GM19468 (cell line): ENCODE measurements around the gene SALL4.
"Not testable (repeated sequence)": the region's sequence is repeated elsewhere in the genome, so short reads cannot be mapped to it uniquely, and the experiment has no call there.

Experiments
- ATAC-seq: cut with Tn5 transposase; IDR thresholded peaks from one replicate; pipeline ENCODE4 v1.9.1; 2021; ENCODE audit warnings: mild to moderate bottlenecking, moderate library complexity, moderate number of reproducible peaks; ENCODE audit not compliant: unreplicated experiment; ENCODE audit errors: extremely low read depth

The SALL4 gene

DNA sequence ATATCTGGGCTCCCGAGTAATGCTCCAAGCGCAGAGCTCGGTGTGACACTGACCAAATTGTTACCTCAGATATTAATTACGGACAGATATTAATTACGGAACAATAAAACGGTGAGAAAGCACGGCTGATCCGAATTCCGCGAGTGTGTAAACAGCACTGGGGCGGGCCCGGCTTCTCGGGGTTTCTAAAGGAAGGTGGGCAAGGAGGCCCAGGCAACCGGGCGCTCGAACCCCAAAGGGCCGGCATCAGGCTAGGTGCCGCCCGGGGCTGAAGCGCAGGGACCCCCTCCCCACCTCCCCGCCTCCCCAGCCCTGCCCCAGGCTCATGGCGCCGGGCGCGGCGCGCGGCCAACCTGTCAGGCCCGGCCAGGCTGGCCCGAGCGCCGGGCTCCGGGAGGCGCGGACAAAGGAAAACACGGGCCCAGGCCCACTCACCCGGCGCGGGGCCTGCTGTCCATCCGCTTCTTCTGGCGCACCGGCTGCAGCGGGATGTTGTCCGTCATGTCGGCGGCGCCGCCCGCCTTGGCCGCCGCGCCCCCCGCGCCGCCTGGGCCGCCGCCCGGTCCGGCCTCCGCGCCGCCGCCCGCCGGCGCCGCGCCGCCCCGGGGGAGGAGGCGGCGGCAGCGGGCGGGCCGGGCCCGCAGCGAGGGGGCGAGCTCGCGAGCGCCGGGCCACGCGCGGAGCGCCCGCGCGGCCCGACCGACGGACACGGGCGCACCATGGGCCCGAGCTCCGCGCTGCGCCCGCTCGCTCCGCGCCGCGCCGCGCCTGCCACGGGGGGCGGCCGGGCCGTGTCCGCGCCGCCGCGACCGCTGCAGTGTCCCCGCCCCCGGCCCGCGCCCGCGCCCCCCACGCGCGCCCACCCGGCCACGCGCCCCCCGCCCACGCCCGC lies 34.2 kb downstream of the SALL4 start, which contains the start of gene ATP9A:
Gene ATP9A (minus strand): TSS at position 524 of the 892 bp plus-strand sequence. CDS start 21 bp downstream, at position 503.
- no peak for ATAC-seq

DNA sequence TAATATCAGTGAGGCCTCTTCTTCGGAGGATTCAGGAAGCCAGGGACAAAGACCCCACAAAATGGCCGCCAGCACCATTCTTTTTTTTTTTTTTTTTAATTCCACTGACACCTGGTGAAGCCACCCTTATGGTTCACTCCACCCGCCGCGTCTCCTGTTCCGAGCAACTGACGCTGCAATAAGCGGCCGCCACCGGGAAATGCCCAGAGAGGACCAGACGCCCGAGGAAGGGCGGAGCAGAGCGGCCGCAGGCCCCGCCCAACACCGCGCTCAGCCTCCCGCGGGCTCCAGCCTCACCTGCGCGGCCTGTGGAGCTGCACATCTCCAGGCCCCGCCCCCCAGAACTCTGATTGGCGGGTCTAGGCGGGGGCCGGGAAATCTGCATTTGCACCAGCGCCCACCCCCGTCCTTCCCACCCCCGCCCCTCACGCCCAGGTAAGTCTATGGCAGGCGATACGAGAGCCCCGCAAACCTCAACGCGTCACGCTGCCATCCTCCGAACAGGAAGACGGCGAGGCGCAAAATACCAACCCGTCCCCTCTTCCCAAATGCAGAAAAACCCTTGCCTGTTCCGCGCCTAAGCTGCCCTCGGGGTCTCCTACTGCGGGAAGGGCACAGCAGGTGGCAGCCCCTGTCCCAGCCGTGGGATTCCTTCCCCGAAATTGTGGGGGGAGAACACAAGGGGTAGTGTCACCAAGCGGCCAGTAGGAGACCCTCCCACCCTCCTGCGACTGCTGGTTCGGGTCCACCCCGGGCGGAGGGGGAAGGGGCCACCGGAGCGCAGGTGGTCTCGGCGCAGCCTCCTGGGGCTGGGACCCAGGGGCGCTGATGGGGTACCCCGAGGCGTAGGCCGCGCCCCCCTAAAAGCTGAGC lies 35.1 kb downstream of the SALL4 start:
- no peak for ATAC-seq

DNA sequence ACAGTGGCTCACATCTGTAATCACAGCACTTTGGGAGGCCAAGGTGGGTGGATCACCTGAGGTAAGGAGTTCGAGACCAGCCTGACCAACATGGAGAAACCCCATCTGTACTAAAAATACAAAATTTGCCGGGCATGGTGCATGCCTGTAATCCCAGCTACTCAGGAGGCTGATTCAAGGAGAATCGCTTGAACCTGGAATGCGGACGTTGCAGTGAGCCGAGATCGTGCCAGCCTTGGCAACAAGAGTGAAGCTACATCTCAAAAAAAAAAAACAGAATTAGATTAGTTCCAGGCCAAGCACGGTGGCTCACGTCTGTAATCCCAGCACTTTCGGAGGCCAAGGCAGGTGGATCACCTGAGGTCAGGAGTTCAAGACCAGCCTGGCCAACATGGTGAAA lies 36.9 kb downstream of the SALL4 start:
- ATAC-seq = not testable (repeated sequence)

DNA sequence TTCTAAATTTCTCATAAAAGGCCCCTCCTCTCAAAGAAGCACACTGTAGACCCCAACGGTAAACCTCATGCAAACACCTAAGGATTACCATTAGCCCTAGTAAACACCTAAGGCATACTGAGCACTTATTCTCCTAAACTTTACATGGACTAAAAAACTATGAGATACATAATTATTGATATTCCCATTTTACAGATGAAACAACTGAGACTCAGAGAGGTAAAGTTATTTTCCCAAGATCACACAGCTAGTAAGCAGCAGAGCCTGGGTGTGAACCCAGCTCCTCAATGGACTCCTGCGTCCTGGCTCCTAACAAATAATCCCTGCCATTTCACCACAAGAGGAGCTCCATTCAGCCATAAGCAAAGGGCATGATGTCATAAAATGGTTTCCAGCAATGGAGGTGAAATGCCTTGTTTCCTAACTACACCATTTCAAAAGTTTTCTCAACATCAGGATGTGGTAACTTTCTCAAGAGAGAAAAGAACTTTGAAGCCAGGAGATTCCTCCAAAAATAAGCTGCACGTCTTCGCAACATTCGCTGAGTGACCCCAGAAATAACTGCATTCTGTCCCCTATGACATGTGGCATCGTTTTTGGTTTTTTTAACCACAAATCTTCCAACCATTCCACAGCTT lies 38.2 kb downstream of the SALL4 start:
- ATAC-seq = no peak

DNA sequence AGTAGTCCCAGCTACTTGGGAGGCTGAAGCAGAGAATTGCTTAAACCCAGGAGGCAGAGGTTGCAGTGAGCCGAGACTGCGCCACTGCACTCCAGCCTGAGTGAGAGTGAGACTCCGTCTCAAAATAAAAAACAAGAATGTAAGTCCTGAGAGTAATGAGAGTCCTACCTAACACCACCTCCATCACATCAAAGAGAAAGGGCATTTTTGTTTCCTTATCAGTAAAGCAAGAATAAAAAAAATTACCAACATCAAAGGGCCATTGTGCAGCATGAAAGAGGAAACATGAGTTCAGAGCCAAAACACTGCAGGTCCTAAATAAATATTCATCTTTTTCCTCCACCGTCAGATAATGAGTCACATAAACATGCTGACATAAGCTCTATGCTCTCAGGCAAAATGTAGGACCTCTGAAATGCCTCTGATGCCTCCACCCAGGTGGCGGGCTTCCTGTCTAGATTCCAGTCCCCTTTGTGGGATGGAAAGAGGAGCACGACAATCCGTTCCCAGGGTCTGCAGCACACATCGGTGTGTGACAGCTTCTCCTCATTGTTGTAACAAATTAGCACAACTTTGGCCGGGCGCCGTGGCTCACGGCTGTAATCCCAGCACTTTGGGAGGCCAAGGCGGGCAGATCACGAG lies 41.3 kb downstream of the SALL4 start:
- ATAC-seq = no peak

DNA sequence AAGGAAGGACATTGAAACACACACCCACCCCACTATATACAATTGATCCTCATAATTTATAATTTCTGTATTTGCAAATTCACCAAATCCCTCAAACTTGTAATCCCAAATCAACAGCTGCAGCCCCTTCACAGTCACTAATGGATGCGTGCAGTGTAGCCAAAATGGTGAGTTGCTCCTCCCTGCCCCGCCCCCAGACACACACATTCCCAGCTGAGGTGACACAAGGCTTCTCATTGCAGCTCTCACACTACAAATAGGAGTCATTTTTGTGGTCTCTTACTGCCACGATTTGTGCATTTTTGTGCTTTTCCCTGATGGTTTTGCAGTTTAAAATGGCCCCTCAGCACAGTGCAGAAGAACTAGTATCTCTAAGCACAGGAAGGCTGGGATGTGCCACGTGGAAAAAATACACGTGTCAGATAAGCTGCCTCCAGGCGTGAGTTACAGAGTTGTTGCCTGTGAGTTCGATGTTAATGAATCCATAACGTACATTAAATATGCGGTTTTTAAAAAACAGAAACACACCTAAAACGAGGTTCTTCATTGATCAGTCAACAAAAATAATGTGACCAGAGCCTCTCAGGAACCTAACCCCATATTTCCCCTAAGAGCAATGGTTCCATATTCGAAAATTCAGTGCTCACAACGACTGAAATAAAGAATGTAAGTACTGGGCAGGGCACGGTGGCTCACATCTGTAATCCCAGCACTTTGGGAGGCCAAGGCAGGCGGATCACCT lies 42.4 kb downstream of the SALL4 start:
- ATAC-seq = no peak

DNA sequence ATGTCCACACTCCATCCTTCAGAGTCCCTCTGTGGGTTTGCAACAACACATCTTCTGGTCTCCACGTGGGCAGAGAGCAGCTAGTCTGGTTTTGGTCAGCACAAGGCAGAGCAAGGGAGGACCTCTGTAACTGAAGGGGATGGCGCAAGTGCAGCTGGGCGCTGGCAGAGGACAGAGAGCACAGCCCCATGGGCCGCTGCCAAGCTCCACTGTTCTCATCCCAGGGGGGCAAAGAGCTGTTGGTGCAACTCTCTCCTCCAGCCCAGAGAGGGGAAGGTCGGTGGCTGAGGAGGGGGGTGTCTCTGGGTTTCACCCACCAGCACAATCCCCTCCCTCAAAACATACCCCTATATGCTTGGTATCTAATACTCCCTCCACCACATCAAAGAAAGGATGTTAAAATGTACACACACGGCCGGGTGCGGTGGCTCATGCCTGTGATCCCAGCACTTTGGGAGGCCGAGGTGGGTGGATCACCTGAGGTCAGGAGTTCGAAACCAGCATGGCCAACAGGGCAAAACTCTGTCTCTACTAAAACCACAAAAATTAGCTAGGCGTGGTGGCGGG lies 43.3 kb downstream of the SALL4 start:
- no peak for ATAC-seq

DNA sequence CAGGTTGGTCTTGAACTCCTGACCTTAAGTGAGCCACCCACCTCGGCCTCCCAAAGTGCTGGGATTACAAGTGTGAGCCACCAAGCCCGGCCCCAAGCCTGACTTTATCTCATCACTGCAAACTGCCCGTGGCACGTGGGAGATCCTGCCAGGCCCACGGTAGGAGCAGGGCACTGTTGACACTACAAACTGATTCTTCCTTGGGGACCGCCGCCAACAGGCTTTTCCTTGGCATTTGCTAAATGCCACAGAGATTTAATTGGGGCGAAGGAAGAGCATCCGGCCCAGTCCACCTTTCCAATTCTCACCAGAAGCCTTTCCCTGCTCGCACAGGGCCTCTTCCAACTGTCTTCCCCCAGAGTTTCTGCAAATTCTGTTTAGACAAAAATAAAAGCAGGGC lies 45.1 kb downstream of the SALL4 start:
- no peak for ATAC-seq

DNA sequence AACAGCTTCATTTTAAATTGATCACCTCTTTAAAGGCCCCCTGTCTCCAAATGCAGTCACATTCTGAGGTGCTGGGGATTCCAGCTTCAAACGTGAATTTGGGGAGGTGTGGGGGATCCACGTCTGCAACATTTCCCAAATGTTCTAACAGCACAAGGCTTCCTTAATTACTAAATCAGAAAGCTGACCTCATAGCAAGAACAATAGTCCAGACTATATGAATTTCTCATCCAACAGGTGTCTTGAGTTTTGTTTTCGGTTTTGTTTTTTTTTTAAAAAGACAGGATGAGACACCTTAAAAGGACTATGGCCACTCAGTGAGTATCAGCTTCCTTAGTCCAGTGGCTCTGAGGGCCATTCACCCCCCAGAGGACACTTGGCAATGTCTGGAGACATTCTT lies 45.7 kb downstream of the SALL4 start:
- no peak for ATAC-seq

DNA sequence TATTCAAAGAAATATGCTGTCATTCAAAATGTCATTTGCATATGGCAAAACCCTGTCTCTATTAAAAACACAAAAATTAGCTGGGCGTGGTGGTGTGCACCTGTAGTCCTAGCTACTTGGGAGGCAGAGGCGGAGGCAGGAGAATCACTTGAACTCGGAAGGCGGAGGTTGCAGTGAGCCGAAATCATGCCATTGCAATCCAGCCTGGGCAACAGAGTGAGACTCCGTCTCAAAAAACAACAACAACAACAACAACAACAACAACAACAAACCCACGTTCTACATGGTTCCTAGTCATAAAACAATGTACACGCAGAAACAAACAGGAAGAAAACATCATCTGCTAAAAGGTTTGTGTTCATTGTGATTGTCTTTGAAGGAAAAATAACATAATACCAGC lies 49.1 kb downstream of the SALL4 start:
- not testable (repeated sequence) for ATAC-seq

DNA sequence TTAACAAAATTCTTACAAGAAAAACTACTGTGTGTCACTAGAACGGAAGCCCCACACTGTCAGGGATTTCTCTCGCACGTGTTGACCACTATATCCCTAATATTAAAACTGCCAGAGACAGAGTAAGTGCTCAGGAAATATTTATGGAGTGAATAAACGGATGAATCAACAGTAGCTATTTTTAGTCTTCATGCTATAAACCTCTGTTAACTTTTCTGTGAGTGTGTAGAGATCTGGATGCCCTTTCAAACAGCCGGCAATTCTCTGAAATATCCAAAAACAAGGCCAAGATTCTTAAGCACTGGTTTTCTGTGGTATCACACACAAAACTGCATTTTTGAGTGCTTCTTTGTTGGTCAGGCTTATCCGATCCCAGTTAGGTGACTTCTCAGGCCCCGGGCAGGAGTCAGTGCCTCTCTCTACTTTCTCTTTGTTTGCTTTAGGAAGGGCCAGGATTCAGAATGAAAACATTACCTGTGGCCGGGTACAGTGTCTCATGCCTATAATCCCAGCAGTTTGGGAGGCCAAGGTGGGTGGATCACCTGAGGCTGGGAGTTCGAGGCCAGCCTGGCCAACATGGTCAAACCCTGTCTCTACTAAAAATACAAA lies 49.9 kb downstream of the SALL4 start:
- no peak for ATAC-seq

DNA sequence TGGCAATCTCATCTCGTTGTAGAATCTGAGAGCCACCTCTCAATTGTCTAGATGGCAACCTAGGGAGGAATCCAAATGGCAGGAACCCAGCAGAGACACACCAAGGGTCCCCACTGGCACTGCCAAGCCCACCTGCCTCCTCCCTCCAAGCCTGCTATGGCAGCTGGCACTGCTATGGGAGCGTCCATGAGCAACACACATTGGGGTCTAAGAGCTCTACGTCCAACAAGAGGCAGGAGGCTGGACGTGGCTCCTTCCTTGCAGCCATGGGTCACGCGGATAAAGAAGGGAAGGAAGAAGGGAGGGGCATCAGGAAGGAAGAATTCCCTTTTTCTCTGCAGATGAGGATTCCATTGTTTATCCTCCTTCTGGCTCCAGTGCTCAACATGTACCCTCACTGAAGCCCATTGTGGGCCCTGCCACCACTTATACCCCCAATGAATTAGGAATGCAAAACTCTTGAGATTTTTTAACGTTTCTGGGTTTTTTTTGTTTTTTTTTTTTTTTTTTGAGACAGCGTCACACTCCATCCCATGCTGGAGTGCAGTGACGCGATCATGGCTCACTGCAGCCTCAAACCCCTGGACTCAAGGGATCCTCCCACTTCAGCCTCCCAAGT lies 51.4 kb downstream of the SALL4 start:
- no peak for ATAC-seq

DNA sequence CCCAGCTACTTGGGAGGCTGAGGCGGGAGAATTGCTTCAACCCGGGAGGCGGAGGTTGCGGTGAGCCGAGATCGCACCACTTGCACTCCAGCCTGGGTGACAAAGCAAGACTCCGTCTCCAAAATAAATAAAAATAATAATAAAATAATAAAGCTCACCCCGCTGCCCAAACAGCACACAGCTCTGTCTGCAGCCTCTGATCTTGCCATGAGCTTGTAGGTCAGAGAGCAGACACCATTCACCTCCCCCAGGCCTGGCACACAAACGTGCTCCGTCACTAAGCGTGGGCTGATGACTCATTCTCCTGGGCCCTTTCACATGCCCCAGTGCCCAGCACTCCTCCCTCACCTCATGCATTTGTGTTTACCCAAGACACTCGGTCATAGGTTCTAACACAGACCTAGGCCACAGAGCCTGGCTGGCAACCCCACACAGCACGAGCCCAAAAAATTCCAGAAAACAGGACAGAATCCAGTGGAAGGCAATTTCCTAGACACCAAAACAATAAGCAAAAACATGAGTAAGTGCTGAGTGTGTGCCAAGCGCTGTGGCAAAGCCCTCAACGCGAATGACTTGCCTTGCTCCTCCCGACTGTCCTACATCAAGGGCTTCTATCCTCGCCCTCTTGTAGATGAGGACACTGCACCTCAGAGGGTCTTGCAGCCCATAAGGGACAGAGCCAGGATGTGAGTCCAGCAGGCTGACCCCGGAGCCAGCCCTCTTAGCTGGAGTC lies 52.1 kb downstream of the SALL4 start:
- no peak for ATAC-seq

DNA sequence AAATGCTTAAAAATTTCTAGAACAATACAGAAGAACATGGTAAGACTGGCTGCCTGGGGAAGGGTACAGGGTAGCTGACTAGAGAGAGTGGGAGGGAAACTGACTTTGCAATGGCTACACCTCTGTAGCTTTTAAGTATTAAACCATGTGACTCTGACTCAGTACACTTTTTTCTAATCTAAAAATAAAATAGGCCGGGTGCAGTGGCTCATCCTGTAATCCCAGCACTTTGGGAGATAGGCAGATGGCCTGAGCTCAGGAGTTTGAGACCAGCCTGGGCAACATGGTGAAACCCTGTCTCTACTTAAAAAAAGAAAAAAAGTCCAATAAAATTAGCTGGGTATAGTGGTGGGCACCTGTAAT lies 52.7 kb downstream of the SALL4 start:
- ATAC-seq = no peak

DNA sequence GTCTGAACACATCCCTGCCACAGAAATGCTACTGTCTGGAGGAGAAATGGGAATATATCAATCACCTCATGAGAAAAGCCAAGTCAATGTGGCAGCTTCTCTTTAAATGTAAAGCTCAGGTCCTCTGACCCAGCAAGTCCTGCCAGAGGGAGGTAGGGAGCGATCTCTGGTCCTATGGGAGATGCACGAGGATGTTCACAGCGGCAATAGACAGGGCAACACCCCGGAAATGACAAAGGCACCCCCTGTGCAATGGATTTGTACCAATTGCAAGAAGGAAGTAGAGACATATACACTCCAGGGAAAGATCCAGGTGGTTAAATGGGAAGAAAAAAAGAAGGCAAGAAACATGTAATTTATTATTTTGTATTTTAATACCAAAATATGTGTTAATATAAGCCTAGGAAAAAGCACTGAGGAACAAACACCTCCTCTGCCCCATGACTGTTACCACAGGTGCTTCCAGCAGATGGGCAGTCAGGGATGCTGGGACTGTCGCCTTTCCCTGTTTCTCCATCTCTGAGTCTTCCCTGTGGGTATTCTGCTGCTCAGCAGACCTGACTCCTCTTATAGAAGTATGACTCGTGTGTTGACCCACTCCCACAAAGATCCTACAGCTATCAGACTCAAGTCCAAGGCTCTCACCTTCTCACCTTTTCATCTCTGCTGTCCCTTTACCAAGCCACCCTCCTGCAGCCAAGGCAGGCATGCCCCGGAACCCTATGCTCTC lies 55.0 kb downstream of the SALL4 start:
- no peak for ATAC-seq

DNA sequence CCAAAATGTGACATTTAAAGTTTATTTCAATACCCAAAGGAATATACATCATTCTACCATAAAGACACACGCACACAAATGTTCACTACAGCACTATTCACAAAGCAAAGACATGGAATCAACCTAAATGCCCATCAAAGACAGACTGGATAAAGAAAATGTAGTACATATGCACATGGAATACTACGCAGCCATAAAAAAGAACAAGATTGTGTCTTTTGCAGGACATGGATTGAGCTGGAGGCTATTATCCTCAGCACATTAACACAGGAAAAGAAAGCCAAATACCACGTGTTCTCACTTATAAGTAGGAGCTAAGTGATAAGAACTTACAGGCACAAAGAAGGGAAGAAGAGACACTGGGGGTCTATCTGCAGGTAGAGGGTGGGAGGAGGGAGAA lies 56.5 kb downstream of the SALL4 start:
- no peak for ATAC-seq

DNA sequence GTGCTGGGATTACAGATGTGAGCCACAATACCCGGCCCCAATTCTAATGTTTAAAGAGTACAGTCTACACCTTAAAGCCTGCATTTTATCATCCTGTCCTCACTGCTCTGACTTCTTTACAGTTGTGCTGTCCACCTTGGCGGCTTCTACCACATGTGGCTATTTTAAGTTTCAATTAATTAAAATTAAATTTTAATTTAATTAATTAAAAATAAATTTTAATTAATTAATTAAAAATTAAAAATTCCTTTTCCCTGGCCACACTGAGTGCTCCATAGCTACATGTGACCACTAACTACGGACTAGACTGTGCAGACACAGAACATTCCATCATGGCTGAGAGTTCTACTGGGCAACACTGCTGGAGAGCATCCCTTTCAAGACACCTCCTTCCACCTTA lies 61.5 kb downstream of the SALL4 start:
- ATAC-seq = no peak
